ENCODE results near the gene VCX3A.
"Not testable (repeated sequence)": the region's sequence is repeated elsewhere in the genome, so short reads cannot be mapped to it uniquely, and the experiment has no call there.

Gene VCX3A

DNA sequence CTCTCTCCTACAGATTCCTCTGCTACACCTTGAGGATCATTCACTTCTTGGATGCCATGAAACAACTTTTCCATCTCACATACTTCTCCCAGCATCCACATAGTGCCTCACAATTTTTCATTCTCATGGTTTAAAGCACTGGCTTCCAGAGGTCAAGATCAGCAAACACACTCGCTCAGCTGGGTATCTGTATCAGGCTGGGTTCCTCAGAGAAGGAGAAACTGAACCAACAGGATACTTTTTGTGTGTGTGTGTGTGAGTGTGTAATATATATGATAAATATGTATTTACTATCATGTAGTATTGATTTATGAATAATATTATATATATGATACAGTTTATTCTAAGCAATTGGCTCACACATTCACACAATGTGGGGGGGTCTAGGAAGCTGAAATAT, at the start of gene VCX3A:
VCX3A (minus strand) TSS at position 101 of the 400 bp plus-strand sequence. CDS start 621 bp downstream, outside the sequence.
- not testable (repeated sequence) for DNase-seq

DNA sequence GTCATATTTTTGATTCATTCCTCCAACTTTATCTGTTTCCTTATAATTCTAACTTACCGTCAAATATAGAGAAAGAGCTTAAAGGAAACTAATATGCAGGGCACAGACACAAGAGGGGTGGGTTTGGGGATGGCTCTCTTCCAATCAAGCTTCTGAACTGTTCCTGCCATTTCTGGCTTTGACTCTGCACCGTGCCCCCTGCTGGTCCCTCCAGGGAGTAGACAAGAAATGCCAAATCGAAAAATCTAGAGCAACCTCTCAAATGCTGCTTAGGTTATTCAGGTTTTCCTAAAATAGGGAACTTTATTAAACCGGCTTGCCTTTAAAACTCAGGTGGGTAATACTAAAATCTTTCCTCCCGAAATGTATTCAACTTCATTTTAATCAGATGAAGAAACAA, 39.8 kb upstream of the VCX3A start:
- no peak for DNase-seq

DNA sequence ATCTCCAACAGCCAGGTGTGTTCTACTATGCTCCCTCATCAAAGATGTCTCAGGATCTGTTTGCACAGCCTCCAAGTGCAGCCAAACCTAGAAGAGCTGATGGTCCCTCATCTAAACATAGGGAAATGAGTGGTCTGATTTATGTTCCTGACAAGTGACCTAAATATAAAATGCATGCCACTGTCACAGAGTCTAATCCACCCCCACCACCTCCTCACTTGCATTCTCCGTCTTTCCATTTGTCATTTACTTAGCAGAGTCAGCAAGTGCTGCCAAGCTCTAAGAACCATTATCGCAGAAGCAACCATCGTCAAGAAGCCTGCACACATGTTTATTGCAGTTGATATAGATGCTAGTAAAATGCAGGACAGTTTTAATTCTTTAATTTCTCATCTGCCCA, 33.1 kb upstream of the VCX3A start:
- DNase-seq = no peak

DNA sequence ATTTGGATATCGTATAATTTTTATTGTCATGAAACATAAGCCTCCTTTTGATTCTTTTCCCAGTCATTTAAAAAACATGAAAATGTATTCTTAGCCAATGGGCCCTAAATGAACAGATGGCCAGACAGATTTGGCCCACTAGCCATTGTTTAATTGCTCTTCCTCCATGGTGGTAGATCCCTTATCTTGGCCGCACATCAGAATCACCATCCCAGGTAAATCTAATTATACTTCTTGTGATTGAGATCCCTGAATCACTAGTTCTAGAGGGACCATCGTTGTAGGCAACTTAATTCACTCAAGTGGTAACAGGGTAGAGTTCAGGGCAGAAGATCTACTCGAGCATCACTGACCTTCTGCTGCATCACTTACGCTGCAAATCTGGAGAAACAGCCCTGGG, 24.1 kb upstream of the VCX3A start:
- no peak for DNase-seq

DNA sequence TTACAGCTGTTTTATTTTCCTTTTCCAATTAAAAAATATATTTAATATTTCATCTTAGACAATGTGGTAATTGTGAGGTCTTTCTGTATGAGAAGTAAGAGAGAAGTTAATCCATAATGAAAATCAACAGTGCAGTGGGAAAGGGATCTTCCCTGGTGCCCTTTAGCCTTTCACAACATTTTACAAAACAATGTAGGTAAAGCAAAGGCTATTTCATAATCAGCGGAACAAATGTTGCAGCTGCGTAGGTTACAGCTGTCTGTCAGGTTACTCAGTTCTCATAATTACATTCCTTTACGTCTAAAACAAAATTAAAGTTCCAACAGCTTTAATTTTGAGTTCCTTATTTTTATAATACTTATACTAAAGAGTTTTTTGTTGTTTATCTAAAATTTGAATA, 22.8 kb upstream of the VCX3A start:
- DNase-seq = no peak

DNA sequence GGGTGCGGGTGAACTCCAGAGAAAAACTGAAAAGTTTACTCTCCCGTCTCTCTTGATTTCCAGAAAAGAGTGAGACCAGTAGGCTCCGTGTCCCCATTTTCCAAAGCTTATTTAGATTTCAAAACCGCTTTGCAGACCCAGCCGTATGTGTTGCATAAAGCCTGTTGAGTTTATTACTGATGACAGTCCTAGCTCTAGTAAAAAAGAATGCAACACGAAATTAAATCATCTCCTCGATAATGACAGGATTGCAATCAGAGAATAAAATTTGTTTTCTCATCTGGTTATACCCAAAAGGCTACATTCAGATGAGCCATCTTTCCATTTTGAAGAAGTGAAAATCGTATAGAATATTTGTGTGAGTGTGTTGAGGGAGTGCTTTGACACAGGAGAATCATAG, 16.1 kb upstream of the VCX3A start:
- no peak for DNase-seq

DNA sequence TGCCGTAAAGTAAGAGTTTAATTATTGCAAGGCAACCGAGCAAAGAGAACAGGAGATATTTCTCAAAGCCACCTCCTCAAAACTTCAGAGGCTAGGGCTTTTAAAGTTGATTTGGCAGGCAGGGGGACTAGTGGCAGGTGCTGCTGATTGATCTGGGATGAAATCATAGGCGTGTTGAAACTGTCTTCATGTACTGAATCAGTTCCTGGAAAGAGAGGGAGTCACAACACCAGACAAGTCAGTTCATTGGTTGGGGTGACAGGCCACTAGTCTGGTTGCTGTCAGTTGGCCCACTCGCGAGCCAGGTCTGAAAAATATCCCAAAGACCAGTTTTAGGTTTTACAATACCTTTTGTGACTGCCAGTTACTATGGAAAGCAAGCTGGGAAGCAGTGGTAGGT, 10.8 kb upstream of the VCX3A start:
- DNase-seq = no peak

DNA sequence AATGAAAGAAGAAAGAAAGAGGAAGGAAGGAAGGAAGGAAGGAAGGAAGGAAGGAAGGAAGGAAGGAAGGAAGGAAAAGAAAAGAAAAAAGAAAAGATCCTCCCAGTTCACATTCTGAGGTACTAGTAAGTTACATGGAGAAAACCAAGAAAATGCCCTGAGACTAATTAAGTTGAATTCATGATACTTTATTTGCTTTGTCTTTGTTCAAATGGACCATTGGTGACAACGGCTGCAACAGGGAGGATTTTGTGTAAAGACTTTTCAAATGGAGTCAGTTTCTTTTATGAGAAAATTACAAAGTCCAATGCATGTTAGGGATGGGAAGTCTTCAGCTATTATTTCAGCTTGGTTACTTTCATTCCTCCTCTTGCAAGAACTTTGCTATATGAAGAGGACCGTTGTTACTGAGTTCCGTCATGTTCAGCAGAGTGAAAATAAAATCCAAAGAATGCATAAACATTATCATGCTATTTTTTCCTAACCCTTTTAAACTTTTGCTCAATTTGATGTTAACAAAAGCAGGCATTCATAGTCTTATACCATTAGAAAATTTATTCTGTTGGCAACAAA, 8.3 kb downstream of the VCX3A start:
- no peak for DNase-seq

DNA sequence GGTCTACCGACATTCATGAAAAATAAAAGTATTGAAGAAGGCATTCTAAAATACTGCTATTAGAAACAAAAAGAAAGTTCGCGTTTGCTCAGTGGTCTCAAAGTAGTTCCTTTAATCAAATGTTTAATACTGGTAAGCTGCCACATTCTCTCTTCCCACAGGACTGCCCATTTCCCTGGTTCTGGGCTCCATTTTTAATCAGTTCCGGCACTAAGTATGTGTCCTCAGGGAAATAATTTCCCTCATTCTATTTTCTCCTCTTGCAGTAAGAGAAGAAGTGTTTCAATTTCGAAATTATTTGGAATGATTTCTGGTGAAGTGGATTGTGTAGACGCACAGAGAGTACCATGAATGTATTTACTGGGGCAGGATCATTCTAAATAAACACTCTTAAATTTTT, 17.5 kb downstream of the VCX3A start:
- DNase-seq = no peak

DNA sequence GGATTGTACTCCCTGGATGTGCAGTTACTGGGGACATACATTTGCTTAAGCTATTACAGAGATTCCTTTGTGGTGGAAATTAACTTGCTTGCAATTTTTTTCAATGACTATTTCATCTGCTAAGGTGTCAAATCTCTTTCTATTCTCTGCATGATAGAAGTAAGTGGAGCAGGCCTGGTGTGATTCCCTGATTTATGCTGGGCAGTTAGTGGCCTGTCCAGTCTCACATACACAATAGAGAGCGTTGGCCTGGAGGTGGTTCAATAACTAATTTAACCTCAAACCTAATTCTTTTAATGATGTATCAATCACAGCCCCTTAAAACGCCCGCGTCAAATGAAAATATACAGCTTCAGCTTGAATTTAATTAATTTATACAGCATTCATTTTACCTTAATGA, 28.5 kb downstream of the VCX3A start:
- no peak for DNase-seq

DNA sequence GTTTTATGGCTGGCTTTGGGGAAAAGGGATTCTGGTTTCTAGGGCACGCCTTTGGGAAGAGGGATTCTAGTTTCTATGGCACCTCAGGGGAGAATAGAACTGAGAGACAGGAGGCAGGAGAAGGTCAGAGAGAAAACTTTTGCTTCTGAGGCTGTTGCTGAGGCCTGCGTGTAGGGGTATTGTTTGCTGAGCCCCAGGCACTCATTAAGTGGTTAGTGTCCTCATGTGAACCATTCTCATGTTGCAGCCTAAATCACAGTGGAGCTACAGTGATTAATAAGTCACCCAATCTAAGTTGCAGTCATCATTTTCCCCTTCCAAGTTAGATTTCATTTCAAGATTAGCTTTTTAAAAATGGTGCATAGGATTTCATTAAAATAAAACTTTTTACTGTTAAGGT, 29.0 kb downstream of the VCX3A start:
- DNase-seq = no peak

DNA sequence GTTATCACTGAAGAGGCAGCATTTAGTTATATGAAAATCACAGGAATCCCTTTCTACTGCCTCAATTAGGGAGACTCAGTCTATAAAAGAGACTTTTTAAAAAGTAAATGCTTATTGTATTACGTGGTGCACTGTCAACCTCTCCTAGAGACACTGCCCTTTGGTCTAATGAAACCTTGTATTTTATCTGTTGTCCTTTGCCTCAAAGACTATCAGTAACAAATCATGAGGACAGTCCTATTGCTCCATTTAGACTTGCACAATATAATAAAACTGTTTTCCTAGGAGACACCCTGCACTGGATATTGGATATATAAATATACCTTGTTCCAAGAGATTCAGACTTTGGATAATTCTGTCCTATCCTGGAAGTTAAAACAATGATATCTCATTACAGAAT, 34.2 kb downstream of the VCX3A start:
- no peak for DNase-seq

DNA sequence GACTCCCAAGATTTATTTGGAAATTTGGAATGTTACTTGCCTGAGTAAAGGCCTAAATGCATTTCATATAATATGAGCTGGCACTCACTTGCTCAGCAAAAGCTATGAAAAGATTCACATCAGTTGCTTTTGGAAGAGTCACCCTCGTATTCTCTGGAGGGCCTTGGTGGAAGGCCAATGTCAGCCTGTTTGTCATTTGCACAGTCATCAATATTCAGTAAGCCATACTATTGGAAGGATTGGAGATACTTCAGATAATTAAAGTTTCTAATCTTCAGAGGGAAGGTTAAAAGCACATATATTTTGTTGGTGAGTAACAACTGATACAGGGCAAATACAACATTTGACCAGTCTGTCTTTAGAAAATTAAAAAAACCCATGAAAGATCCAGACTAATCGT, 36.6 kb downstream of the VCX3A start:
- no peak for DNase-seq
